NCI-H82 treated with DMSO at 0.1 percent for 48 hours (cell line): ENCODE measurements around the gene MCAM.

ENCODE experiments used
- DNase-seq: peaks from one replicate; lab custom pipeline; 2025; ENCODE audit not compliant: unreplicated experiment; lab: John Stamatoyannopoulos, UW

The MCAM gene

GRCh38 chr11:119346605-119347004 lies 29.7 kb upstream of the MCAM start, which contains the start of gene MFRP:
TSS of gene MFRP (minus strand) at chr11:119346705. CDS start at chr11:119346513, 192 bp downstream.
- no peak for DNase-seq

DNA sequence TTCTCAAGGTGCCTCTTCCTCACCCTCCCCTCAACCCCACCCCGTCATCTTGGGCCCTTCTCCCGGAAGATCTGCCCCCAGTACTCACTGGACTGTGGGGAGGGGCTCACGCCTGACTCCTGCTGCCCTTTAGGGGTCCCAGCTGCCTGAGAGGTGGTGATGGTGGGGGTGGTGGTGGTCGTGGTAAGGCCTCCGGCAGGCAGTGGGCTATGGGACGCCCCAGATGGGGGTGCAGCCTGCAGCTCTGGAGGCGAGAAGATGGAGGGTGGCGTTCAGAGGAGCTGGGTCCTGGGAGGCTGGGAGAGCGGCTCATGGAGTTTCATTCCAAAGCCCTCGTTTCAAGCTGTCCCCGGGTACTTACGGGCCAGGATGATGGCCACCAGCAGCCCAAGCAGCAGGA lies 28.8 kb upstream of the MCAM start:
- no peak for DNase-seq

DNA sequence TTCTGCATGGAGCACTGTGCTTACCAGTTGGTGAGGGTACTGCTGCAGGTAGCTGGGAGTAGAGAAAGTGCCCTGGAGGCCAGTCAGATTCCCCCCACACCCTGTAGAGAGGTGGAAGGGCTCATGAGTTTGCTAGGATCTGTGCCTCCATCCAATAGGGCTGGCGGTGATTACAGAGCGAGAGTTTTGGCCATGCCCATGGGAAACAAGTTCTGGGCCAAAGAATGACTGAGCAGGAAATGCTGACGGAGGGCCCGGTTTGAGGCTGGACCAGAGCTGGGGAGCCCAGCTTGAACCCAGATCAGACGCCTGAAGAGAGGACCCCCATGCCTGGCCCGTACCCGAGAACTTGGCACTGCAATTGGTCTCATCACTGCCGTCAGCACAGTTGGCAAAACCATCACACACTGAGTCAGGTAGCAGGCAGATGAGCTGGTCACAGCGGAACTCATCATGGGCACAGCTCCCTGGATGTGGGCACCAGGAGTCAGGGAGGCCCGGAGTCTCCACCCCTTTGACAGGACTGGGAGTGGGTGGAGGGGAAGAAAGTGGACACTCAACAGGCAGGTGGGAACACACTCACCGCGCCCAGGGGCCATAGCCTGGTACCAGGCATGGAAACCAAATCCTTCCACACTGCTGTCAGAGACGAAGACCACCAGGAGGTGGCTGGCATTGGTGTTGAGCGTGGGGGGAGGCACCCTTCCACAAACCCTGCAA lies 27.5 kb upstream of the MCAM start:
- no peak for DNase-seq

DNA sequence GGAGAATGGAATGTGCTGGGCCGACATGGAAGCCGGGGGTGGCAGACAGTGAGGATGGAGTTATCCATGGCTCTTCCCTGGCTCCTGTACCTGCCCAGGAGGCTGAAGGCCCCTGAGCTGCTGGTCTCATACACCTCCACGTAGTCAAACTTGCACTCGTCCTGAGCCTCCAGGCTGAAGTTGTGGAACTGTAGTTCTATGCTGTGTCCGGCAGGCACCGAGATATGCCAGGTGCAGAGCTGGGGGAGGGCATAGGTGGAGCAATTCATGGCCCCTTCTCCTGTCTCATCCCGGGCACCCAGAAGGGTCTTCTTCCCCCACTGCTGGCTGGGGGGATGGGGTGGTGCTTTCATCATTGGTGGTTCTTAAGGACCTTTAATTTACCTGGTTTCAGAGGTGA lies 26.8 kb upstream of the MCAM start:
- no peak for DNase-seq

- no peak for DNase-seq
These were observed 25.6 kb upstream of the MCAM start for GRCh38 chr11:119342362-119343130.

- DNase-seq, result no peak
These were observed 25.0 kb upstream of the MCAM start for GRCh38 chr11:119342023-119342300.

DNA sequence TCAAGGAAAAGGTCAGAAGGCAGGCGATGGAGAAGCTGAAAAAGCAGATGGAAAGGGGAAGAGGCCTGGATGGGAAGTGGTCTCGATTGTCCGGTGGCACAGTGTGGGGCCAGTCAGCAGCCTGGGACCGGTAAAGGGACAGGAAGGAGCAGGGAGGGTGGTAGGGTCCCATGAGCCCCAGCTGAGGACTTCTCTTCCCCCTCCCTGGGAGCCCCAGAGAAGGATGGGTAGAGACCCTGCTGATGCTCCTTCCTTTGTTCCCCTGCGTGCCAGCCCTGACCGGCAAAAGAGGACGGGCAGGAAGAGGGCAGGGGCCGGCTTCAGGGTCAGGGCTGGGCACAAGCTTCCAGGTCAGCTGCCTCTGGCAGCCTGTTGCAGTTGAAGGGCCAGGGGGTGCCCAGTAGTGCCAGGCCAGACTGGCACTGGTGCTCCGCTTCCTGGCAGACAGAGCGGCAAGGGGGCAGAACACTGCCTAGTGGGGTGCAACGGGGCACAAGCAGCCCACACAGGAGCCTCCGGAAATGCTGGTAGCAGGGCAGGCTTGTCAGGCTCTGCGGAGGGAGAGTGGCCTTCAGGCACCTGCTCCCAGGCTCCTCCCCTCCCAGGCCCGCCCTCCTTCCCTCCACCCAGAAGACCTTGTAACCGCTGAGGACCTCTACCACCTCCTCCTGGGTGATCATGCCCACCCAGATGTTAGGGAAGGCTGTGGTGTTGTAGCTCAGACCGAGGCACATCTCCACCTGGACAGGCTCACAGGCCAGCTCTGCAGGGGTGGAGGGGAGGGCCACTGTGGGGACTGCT lies 24.5 kb upstream of the MCAM start:
- no peak for DNase-seq

DNA sequence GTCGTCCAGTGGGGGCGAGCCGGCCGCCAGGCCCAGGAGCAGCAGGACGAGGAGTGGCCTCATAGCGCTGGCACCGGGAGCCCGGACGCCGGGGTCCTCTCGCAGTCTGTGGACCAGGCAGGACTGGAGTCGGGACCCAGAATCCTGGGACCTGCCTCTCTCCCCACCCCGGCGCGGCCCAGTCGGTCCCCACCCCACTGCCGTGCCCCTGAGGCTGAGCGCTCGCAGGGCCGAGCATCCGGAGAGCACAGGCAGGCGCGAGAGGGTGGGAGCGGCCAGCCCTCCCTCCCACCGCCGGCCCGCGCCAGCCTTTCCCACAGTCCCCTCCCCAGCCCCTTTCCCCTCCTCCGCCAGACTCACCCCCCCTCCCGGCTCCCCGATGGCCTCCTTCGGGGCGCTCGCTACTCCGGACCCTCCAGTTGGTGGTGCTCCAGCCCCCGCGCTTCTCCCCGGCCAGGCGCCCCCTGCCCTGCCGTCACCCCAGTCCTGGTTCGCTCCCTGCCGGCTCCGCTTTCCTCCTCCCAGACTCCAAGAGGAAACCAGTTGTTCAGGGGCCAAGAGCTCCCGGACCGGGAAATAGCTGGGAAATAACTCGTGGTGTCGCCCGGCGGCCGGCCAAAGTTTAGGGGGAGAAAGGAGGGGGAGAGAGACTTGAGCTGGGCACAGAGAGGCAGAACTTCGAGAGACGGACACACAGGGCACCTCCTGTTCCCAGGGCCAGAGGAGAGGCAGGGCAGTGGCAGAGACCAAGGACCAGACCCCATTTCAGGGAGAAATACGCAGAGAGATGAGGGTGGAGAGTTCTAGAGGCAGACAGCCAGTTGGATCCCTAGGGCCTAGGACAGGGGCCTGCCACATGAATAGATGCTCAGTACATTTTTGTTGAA lies 23.6 kb upstream of the MCAM start, which contains the start of gene C1QTNF5:
TSS of gene C1QTNF5 (minus strand) at position 549 of the 887 bp plus-strand sequence. CDS start at position 63, 486 bp downstream.
- DNase-seq, result no peak

DNA sequence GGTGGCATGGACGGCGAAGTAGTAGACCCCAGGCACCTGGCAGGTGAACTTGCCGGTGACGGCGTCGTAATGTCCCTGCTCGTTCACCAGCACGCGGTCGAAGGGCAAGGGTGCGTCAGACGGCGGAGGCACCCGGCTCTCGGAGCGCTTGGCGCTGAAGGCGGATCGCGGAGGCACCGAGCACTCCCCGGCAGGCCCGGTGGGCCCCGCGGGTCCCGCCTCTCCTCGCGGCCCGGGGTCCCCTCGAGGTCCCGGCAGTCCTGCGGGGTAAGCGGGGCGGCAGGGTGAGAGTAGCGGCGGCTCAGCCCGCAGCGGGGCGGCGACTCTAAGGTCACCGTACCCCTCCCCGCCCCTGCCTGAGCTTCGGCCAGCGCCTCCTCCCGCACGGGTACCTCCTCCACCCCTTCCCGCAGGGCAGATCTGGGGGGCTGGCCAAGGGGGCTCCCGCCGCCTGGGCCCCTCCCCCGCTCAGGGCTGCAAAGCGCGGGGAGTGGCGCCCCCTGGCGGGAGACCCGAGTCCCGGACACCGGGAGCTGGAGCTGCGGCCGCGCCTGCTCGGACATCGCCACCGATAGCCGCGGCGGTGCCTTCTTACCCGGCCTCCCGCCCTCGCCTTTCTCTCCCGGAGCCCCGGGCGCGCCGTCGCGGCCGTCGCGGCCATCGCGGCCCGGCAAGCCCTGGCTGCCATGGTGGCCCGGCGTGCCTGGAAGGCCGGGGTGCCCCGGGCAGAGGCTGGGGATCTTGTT lies 22.8 kb upstream of the MCAM start:
- no peak for DNase-seq

DNA sequence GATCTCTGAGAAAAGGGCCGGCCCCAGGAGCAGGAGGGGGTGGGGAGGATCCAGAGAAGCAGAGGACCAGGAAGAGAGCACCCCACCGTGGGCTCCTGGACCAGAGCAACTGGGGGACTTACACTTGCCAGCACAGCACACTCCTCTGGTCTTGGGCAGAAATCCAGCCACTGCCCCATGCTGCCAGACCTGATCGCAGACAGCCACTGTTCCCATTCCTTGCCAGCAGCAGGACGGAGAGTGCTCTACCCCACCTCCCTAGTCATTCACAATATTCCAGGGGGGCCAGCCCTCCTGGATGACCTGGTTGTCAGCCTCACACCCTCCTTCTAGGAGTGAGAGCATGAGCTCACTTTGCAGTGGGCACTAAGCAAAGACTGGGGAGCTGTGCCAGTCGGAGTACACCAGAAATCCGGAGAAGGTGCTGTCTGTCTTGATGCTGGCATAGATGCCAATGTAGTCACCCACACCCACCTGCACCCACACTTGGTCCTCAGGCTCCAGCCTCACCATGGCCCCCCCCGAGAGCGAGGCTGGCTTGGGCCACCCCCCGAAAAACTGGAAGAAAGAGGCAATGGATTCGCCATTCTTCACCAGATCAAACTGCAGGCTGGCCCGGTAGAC lies 22.1 kb upstream of the MCAM start:
- no peak for DNase-seq

DNA sequence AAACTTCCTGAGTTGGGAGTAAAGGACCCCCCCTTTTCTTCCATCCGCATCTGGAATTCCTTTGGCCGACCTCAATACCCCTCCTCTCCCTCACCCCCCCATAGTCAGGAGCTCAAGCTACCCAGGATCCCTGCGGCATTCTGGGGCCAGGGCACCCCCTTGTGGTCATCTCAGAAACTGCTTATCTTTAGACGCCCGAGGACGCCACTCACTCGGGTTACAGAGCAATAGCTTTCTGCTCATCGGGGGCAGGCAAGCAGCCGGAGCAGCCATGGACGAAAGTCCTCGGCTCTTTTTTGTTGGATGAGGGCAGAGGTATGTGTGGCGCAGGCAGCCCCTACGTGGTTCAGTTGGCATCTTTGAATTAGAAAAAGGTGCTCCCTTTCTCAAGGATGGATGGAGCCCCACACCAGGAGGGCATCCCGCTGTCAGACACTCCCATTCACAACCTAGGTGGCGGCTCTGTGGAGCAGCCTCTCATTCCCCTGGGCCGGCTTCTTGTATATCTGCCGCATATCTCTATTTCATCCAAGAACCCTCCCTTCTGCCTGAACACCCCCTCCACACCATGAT lies 21.5 kb upstream of the MCAM start:
- DNase-seq, result peak; percentile 26

- DNase-seq, result no peak
These were observed 20.8 kb upstream of the MCAM start for GRCh38 chr11:119337581-119338317.

DNA sequence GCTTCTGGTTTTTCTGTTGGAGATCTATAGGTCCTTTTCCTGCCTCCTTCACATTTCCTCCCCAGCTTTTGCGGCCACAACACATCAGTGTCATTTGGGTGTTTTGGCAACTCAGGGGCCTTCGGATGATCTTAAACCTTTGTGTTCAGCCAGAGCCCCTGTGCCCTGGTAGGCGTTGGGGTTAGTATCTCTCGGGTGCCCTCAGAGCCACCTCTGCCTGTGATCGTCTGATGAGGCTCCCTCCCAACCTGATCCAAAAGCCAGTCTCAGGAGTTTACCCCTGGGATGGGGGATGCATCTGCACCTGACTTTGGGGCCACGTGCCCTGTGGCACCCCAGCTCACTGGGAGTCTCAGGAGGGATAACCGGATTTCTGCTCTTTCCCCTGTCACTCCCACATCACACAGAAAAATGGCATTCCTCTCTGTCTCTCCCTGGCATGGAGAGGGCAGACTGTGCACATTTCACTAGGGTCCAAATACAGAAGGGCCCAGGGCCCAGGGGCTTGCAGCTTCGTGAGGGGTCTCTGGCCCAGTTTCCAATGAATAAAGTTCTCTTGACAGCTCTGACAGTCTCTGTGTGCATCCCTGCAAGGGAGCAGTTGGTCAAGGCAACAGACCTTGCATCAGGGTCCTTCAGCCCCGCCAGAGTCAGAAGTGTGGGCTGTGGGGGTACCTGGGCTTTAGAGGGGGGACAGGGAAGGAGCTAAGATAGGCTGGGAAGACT lies 20.0 kb upstream of the MCAM start:
- DNase-seq, result no peak

- DNase-seq, result no peak
These were observed 19.0 kb upstream of the MCAM start for GRCh38 chr11:119335655-119336543.

GRCh38 chr11:119335091-119335654 lies 18.2 kb upstream of the MCAM start:
- no peak for DNase-seq

DNA sequence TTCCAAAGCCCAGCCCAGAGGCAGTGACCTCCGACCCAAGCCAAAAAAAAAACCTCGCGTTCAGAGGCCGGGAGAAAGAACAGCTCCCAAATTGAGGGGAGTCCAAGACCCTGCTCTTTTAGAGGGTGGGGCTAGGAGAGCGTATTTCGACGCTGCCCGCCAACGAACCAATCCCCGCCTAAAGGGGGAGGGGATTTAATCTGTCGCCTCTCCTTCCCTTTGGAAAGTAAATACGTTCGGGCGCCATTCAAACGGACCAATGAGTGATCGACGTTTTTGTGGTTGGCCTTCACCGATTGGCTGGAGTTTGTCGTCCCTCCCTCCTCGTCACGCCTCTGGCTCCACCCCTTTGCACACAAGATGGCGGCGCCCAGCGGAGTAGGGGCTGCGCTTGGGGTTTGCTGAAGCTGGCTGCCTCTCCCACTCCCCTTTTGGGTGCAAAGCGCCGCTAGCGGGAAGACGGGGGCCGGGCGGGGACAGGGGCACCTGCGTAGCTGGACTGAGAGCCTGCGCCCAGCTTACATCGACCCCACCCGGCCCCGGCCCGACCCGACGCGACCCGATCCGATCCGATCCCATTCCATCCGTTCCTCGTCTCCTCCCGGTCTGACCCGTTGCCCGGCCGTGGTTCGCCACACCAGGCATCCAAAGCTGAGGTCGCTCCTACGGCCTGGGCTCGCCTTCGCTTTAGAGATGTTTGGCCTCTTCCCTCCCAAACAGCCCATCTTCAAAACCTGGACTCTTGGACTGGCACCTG lies 17.4 kb upstream of the MCAM start, which contains the start of gene RNF26:
TSS of gene RNF26 (plus strand) at position 354 of the 757 bp plus-strand sequence. CDS start 596 bp downstream, outside the sequence.
- DNase-seq, result peak; percentile 91
